GM10847 (cell line): ENCODE measurements around the gene LTF.

Experiments used
- POLR2A ChIP-seq: IDR thresholded peaks from 2 replicates; pipeline ENCODE4 v1.6.1; 2011; ENCODE audit not compliant: insufficient read length; ENCODE audit errors: extremely low read depth

Gene LTF

GRCh38 chr3:46412786-46413298 is 51.9 kb downstream of the LTF start:
- TF ChIP-seq POLR2A = no peak

GRCh38 chr3:46411271-46411670 is 53.4 kb downstream of the LTF start:
- no peak for TF ChIP-seq POLR2A

GRCh38 chr3:46410669-46411068 is 54.0 kb downstream of the LTF start:
- no peak for TF ChIP-seq POLR2A

GRCh38 chr3:46409739-46410489 is 54.8 kb downstream of the LTF start:
- no peak for TF ChIP-seq POLR2A

GRCh38 chr3:46408853-46409252 is 55.9 kb downstream of the LTF start:
- no peak for TF ChIP-seq POLR2A

GRCh38 chr3:46407970-46408369 is 56.7 kb downstream of the LTF start:
- TF ChIP-seq POLR2A = no peak

- no peak for TF ChIP-seq POLR2A
These were observed 57.7 kb downstream of the LTF start, which contains the start of the genes CCR5AS and CCRL2 for GRCh38 chr3:46406788-46407611. TSS of gene CCR5AS (minus strand) at chr3:46407066. TSS of gene CCRL2 (plus strand) at chr3:46407259. CDS start at chr3:46408080, 821 bp downstream.

GRCh38 chr3:46406443-46406787 is 58.3 kb downstream of the LTF start:
- no peak for TF ChIP-seq POLR2A

- TF ChIP-seq POLR2A = no peak
These were observed 59.2 kb downstream of the LTF start for GRCh38 chr3:46405301-46406019.

- TF ChIP-seq POLR2A = no peak
These were observed 63.1 kb downstream of the LTF start for GRCh38 chr3:46401579-46401978.

- TF ChIP-seq POLR2A = no peak
These were observed 63.9 kb downstream of the LTF start for GRCh38 chr3:46400846-46401245.

GRCh38 chr3:46400000-46400734 is 64.5 kb downstream of the LTF start:
- TF ChIP-seq POLR2A = no peak

GRCh38 chr3:46399557-46399956 is 65.1 kb downstream of the LTF start:
- no peak for TF ChIP-seq POLR2A

- TF ChIP-seq POLR2A = no peak
These were observed 65.6 kb downstream of the LTF start for GRCh38 chr3:46399098-46399497.
